ENCODE results near the gene NR2C2.

The NR2C2 gene

GRCh38 chr3:15009167-15009566, 61.8 kb downstream of the NR2C2 start:
- H2AFZ ChIP-seq (ENCODE audit: low read depth), result no peak overlapping the region
- TF ChIP-seq, protein P1, sequence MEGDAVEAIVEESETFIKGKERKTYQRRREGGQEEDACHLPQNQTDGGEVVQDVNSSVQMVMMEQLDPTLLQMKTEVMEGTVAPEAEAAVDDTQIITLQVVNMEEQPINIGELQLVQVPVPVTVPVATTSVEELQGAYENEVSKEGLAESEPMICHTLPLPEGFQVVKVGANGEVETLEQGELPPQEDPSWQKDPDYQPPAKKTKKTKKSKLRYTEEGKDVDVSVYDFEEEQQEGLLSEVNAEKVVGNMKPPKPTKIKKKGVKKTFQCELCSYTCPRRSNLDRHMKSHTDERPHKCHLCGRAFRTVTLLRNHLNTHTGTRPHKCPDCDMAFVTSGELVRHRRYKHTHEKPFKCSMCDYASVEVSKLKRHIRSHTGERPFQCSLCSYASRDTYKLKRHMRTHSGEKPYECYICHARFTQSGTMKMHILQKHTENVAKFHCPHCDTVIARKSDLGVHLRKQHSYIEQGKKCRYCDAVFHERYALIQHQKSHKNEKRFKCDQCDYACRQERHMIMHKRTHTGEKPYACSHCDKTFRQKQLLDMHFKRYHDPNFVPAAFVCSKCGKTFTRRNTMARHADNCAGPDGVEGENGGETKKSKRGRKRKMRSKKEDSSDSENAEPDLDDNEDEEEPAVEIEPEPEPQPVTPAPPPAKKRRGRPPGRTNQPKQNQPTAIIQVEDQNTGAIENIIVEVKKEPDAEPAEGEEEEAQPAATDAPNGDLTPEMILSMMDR (conservative IDR thresholded peaks at IDR 0.05; ENCODE audit: low read depth, low read length), result no peak
- H3K4me3 ChIP-seq (IDR thresholded peaks at IDR 0.05; ENCODE audit: insufficient read depth, low read depth, low read length), result no peak overlapping the region
- H3K27me3 ChIP-seq (ENCODE audit: insufficient read depth, low read depth), result no peaks in the 10 kb centered on the region
- no peaks in the 10 kb centered on the region for H3K79me2 ChIP-seq (ENCODE audit: insufficient read depth, low read depth)
- no peaks in the 10 kb centered on the region for H3K4me1 ChIP-seq (ENCODE audit: low read depth, poor library complexity, severe bottlenecking)
- no peak overlapping the region for H3K4me2 ChIP-seq
- no peak overlapping the region for H3K27ac ChIP-seq
- no peaks in the 10 kb centered on the region for H3K36me3 ChIP-seq (ENCODE audit: insufficient read depth)
- no peaks in the 10 kb centered on the region for H4K20me1 ChIP-seq (ENCODE audit: insufficient read depth)
- H3K9ac ChIP-seq, result no peak overlapping the region

- H3K27ac ChIP-seq, result no peak overlapping the region
- H4K20me1 ChIP-seq (ENCODE audit: insufficient read depth), result no peaks in the 10 kb centered on the region
- no peak overlapping the region for H2AFZ ChIP-seq (ENCODE audit: low read depth)
- TF ChIP-seq, protein P1 (conservative IDR thresholded peaks at IDR 0.05; ENCODE audit: low read depth, low read length), result no peak
- no peak overlapping the region for H3K4me2 ChIP-seq
- H3K9ac ChIP-seq, result no peak overlapping the region
- no peaks in the 10 kb centered on the region for H3K36me3 ChIP-seq (ENCODE audit: insufficient read depth)
- H3K79me2 ChIP-seq (ENCODE audit: insufficient read depth, low read depth), result no peaks in the 10 kb centered on the region
- no peak overlapping the region for H3K4me3 ChIP-seq (IDR thresholded peaks at IDR 0.05; ENCODE audit: insufficient read depth, low read depth, low read length)
- no peaks in the 10 kb centered on the region for H3K4me1 ChIP-seq (ENCODE audit: low read depth, poor library complexity, severe bottlenecking)
- no peaks in the 10 kb centered on the region for H3K27me3 ChIP-seq (ENCODE audit: insufficient read depth, low read depth)
Observed at GRCh38 chr3:15010664-15011063, 63.3 kb downstream of the NR2C2 start.

DNA sequence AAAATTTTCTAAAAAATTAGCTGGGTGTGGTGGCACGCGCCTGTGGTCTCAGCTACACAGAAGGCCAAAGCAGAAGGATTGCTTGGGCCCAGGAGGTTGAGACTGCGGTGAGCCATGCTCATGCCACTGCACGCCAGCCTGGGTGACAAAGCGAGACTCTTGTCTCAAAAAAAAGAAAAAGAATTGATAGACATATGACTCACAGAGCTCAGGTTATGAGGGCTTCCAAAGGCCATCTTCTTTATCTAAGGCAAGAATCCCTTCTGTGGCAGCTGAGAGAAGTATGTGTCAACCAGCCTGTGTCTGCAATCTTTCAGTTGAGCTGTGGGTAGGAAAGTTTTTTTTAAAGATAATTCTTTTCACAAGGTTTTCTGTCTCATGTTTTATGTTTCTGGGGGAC, 63.8 kb downstream of the NR2C2 start:
- no peak overlapping the region for H3K4me3 ChIP-seq (IDR thresholded peaks at IDR 0.05; ENCODE audit: insufficient read depth, low read depth, low read length)
- no peak overlapping the region for H3K4me2 ChIP-seq
- H4K20me1 ChIP-seq (ENCODE audit: insufficient read depth), result no peaks in the 10 kb centered on the region
- H2AFZ ChIP-seq (ENCODE audit: low read depth), result no peak overlapping the region
- H3K9ac ChIP-seq, result no peak overlapping the region
- no peaks in the 10 kb centered on the region for H3K27me3 ChIP-seq (ENCODE audit: insufficient read depth, low read depth)
- H3K4me1 ChIP-seq (ENCODE audit: low read depth, poor library complexity, severe bottlenecking), result no peaks in the 10 kb centered on the region
- no peaks in the 10 kb centered on the region for H3K36me3 ChIP-seq (ENCODE audit: insufficient read depth)
- no peak overlapping the region for H3K27ac ChIP-seq
- TF ChIP-seq, protein P1 (conservative IDR thresholded peaks at IDR 0.05; ENCODE audit: low read depth, low read length), result no peak
- no peaks in the 10 kb centered on the region for H3K79me2 ChIP-seq (ENCODE audit: insufficient read depth, low read depth)

GRCh38 chr3:15014606-15015328, 67.4 kb downstream of the NR2C2 start:
- H3K9ac ChIP-seq, result no peak overlapping the region
- no peaks in the 10 kb centered on the region for H3K4me1 ChIP-seq (ENCODE audit: low read depth, poor library complexity, severe bottlenecking)
- no peak overlapping the region for H3K4me3 ChIP-seq (IDR thresholded peaks at IDR 0.05; ENCODE audit: insufficient read depth, low read depth, low read length)
- TF ChIP-seq, protein P1 (conservative IDR thresholded peaks at IDR 0.05; ENCODE audit: low read depth, low read length), result no peak
- H3K27ac ChIP-seq, result no peak overlapping the region
- no peaks in the 10 kb centered on the region for H3K36me3 ChIP-seq (ENCODE audit: insufficient read depth)
- H4K20me1 ChIP-seq (ENCODE audit: insufficient read depth), result no peaks in the 10 kb centered on the region
- no peaks in the 10 kb centered on the region for H3K27me3 ChIP-seq (ENCODE audit: insufficient read depth, low read depth)
- H2AFZ ChIP-seq (ENCODE audit: low read depth), result no peak overlapping the region
- no peaks in the 10 kb centered on the region for H3K79me2 ChIP-seq (ENCODE audit: insufficient read depth, low read depth)
- H3K4me2 ChIP-seq, result no peak overlapping the region
